HG03460 (cell line): ENCODE data around the gene CFL2.
"Not testable (repeated sequence)": the region's sequence is repeated elsewhere in the genome, so short reads cannot be mapped to it uniquely, and the experiment has no call there.

Source experiments
- ATAC-seq: cut with Tn5 transposase; IDR thresholded peaks from one replicate; pipeline ENCODE4 v1.9.1; 2021; ENCODE audit not compliant: unreplicated experiment

Gene CFL2

DNA sequence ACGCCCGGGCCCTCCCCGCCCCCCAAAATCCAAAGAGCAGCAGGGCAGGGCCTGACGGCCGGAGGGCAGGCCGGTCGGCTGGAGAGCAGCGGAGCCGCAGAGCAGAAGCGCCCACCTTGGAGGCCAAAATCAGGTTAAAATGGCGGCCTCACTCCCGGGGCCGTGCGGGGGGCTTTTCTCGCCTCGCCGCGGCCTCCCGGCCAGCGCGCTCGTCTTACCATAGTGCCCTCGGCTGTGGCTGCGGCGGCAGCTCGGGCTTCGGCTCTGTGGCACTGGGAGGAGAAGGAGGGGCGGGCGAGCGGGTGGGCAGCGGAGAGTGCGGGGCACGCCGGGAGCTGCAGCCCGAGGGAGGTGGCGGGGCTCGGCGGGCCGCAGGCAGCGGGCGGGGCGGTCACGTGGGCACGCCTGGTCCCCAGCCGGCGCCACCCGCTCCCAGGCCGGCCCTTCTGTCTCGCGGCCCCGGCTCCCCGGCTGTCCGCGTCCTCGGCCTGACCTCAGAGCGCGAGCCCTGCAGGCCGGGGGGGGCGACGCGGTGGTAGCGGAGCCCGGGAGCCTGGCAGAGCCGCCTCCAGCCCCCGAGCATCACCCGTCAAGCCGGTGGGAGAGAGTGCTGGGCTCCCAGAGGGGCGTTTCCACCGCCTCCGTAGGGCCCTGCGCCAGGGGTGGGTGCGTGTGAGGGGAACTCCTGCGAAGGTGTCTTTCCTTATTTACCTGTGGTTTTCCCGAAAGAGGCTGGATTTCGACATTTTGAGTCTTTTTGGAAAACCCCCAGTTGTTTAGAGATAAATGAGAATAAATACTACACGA is at the start of gene CFL2:
TSS of gene CFL2 (minus strand) at position 274 of the 807 bp plus-strand sequence. CDS start at position 221, 53 bp downstream.
- peak; percentile 88 for ATAC-seq

DNA sequence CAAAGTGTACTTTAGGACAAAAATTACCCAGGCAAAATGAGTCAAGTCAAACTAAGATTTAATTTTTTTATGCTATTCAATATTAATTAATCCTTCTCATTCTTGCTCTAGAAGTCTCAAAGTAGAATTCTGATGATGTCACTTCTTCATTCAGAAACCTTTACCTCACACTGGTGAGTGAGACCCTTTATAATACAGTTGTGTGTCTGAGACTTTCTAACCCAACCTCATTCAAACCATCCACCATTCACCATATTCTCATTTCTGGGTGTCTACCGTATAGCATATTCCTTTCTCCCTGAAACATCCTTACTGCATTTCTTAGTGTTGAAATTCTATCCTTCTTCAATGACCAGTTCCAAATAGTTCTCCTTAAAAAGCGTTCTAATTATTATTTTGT is 40.8 kb upstream of the CFL2 start:
- no peak for ATAC-seq

DNA sequence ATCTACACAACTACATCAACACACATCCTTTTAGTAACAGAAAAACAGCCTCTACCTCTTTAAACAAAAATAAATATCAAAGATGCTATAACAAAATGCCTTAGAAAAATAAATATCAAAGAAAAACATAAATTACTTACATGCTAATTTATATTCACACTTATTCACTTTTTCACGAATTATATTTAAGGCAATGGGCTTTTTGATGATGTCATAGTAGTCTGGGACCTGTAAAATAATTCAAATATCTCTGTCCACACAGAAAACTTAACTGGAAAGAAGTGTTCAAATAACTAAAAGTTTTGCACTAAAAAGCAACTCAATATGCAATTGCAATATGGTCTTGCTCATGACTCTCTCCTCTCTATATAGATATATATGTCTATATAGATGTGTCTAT is 40.3 kb upstream of the CFL2 start:
- ATAC-seq, result no peak

DNA sequence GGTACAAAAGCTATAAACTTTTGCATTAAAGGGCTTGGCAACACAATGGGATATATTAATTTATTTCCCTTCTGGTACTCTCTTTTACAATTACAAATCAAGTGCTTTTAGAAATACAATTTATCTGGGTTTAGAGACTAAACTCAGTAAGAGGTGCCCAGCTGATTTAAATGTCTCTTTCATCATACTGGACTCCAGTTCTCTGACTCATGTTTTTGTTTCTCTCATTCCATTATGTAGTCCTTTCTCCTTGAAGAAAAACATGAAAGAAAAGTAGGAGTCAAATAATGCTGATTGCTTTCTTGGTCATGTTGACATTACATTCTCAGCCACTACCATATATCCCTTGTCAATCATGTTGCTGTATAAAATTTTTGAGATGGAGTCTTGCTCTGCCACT is 36.3 kb upstream of the CFL2 start:
- ATAC-seq, result no peak

DNA sequence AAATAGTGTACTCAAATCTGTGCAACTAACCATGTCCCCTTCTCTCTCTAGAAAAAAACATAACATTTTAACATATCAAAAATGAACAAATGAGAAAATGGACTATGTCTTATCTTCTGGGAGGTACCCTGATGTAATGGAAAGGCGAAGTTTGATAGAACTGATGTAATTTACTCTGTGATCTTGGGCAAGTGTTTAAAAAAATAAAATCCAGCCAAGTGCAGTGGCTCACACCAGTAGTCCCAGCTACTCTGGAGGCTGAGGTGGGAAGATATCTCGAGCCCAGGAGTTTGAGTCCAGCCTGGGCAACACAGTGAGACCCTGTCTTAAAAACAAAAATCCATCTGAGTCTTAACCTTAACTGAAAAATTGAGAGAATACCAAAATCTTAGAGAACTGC is 35.8 kb upstream of the CFL2 start:
- no peak for ATAC-seq

DNA sequence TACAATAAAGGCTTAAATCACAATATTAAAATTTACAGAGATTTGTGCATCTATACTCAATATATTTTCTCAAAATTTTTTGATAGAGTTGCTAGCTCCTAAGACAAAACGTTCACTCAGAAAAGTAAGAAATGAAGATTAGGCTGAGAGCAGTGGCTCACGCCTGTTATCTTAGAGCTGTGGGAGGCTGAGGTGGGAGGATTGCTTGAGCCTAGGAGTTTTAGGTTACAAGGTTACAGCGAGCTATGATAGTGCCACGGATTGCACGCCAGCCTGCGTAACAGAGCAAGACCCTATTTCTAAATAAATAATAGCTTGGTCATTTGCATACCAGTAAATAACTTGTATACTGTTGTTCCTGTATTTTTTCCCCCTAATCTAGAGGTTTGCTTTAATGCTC is 35.0 kb upstream of the CFL2 start:
- no peak for ATAC-seq

DNA sequence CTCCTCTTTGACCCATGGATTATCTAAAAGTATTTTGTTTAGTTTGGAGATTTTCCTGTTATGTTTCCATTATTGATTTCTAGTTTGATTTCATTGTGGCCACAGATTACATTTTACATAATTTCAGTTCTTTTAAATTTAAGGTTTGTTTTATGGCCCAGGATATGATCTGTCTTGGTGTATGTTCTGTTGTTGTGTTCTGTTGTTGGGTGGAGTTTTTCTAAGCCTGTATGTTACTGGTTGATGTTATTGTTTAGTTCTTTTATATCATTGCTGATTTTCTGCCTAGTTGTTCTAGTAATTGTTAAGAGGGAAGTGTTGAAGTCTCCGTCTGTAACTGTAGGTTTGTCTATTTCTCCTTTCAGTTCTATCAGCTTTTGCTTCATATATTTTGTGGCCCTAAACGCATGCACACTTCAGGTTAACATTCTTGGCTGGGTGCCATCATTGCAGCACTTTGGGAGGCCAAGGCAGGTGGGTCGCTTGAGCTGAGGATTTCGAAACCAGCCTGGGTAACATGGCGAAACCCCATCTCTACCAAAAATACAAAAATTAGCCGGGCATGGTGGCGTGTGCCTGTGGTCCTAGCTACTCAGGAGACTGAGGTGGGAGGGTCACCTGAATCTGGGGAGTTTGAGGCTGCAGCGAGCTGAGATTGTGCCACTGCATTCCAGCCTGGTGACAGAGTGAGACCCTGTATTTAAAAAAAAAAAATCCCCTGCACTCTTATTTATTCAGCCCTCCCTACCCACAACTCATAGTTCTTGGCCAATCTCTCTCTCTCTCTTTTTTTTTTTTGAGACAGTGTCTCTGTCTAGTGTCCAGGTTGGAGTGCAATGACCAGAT is 28.1 kb upstream of the CFL2 start:
- ATAC-seq, result no peak

DNA sequence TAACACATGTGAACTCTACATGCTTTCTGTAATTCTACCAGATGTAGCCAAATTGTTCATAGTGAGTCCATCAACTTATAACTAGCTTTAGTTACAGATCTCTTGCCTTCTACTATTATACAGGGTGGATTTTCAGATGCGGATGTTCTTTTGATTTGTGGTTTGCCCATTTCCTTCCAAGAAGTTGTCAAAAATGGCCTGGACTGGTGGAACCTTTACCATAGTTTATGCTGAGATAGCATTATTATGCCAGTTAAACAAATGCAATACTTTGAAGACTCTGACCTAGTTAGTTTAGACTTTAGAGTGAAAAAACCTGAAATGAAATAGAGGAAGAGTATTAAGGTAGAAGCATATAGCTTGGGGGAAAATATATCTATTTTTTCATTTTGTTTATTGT is 27.4 kb upstream of the CFL2 start:
- no peak for ATAC-seq

DNA sequence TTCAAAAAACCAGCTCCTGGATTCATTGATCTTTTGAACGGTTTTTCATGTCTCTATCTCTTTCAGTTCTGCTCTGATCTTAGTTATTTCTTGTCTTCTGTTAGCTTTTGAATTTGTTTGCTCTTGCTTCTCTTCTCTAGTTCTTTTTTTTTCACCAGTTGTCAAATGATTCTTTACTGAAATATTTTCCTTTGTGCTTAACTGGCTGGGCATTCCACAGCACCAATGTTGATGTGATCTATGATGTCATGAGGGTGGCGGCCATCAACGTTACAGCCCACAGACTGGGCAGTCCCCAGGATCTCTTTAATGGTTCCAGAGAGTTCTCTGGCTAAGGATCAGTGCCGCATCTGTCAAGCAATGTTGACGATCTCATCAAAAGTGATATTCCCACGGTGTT is 25.7 kb upstream of the CFL2 start:
- ATAC-seq, result not testable (repeated sequence)

DNA sequence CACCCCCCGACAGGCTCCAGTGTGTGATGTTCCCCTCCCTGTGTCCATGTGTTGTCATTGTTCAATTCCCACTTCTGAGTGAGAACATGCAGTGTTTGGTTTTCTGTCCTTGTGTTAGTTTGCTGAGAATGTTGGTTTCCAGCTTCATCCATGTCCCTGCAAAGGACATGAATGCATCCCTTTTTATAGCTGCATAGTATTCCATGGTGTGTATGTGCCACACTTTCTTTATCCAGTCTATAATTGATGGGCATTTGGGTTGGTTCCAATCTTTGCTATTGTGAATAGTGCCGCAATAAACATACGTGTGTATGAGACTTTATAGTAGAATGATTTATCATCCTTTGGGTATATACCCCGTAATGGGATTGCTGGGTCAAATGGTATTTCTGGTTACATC is 22.7 kb upstream of the CFL2 start:
- not testable (repeated sequence) for ATAC-seq

DNA sequence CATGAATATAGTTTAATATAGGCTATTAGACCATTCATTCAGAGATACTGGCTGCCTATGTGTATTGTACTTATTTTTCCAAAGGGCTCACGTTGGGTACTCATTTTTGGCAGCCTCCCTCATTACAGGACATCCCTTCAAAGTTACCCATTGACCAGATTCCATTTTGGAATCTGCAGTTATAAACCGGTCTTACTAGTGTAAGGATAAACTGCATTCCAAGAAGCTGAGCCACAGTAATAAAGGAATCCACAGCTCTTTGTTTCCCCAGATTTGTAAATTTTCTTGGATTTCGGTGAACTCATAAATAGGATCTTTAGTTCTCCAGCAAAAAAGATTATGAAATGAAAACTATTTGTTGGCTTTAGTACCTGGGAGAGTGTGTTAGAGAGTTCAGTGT is 18.9 kb upstream of the CFL2 start:
- no peak for ATAC-seq

DNA sequence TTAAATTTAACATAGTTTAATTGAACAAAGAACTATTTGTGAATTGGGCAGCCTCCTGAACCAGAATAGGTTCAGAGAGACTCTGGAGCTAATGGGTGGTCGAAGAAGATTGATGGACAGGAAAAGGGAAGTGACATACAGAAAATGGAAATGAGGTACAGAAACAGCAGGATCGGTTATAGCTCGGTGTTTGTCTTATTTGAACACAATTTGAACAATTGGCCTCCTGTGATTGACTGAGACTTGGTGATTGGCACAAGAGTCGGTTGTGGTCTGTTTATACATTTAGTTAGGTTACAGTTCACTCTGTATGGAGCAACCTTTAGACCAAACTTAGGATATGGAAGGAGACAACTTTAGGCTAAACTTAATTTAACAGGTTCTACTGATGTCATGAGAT is 18.4 kb upstream of the CFL2 start:
- no peak for ATAC-seq

DNA sequence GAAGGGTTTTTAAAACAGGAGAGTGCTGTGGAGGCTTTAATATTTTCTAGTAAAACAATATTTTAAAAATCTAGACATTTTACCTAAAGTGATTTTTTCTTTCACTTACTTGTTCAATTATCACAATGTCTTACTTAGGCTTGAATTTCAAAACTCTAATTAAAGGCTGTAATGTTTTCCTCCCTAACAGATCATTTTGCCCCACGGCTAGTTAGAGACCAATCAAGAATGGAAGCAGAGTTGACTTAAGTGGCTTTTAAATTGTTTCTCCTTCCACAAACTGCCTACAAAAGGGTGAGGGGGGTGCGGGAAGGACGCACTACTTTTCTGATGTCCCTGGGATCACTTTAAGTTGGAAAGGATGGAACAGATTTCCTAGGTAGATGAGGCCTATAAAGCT is 9.5 kb upstream of the CFL2 start:
- ATAC-seq, result no peak

DNA sequence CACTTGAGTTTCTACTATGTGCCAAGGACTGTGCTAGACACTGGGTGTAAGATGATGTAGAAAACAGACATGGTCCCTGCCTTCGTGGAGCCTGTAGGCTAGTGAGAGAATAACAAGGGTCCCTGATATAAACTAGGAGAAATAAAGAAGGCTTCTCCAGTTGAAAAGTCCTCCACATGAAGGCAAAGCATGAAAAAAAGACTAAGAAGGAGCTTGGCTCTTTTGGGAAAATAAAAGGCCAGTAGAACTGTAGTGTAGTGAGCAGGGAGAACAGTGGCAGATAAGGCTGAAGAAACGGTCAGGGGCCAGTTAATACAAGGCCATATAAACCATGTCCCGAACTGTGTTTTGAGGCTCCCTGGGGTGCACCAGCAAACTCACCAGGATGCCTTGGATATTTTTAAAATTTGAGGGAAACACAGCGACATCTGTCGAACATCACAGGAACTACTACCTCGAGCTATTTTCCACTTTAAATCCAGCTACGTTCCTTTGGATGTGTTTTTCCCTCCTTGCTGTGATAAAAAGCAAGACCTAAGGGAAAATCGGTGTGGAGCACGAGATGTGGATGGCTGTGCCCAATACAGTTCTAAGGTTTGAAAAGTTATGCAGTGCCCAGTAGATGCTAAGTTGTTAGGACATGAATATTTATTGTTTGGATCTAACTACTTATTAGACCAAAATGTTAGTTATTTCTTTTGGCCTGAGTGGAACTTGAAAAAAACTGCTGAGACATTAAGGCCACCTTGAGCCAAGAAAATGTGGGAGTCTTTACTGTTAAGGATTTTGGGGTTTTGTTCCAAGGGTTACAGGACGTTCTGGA is 8.5 kb upstream of the CFL2 start:
- ATAC-seq, result no peak

DNA sequence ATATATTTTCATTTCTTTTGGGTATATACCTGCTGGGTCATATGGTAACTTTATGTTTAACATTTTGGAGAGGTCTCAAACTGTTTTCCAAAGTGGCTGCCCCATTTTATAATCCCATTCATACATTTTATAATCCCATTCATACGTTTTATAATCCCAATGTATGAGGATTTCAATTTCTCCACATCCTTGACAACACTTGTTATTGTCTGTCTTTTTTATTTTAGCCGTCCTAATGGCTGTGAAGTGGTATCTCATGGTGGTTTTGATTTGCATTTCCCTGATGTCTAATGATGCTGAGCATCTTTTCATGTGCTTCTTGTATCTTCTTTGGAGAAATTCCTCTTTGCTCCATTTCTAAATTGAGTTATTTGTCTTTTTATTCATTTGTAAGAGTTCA is 6.7 kb upstream of the CFL2 start:
- ATAC-seq, result no peak

DNA sequence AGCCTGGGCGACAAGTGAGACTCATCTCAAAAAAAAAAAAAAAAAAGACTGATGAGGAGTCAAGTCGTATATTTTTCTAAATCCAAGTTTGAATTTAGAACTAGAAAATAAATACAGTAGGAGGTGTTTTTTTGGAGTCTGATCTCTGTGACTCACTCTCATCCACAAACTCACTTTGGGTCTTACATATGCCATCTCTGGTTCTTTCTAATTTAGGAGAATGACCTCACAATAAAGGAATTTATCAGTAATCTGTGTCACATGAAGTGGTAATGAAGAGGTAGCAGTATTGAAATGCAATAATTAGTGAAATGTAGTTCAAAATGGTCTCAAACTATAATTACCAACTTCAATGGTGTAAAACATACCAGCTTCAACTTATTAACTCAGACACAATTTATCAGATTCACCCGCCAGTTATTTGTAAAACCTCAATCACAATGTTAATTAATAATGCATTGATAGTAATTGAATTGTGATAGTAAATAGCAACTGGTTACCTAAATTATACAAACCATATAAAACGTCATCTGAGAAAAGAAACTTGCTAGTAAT is 4.4 kb upstream of the CFL2 start:
- no peak for ATAC-seq

DNA sequence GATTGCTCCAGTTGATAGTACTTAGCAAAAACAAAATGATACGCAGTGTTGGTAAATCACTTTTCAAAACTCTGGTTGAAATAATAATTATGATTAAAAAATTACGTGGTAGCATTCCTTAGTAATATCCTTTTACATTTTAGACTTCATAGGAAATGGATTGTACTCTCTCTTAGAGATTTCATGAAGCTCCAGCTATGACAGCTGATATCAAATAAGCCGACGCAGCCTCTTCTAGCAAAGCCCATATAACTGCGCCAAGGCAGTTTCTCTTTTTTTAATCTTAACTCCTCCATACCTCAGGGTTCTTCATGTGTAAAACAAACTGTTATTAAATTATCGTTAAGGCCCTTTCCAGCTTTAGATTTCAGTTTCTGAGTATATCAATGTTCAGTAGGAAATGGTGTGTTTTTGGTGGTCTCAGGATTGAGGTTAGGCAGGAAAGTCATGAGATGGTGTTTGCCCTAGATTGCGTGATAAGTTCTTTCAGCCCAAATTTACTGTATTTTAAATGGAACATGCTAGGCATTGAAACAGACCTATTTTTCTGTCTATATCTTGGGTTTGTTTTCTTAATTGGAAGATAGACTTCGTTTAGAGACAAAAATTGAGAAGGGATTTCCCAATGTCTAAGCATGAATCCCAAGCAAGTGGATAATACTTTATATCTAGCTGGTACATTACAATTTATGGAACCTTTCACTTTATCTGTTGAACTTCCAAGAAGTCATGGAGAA is 902 bp upstream of the CFL2 start:
- no peak for ATAC-seq

DNA sequence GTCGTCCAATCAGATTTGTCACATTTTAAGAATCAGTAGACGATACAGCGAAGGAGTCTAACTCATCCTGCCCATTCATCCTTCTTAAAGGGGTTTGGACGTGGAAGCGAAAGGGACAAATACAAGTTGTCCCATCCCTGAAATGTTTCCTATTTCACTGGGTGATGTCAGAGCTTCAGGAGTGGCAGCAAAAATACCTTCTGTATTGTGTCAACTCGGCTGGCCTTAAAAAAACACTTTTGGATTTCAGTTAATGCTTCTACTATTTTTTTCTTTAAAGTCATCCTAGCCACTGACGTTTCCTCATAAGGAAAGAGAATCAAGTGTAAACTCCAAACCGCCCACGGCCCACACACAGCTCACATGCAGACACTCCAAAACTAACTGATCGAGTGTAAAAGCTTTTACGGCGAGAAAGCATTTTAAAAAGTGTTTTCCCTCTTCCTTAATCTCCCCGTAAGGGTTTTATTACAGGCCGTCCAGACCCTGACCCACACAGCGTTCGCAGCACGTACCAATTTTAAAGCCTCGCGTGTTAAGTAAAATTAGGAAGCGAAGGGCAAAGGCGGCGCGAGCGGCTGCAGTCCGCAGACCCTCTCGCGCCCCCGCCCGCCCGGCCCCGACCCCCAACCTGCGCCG is 593 bp downstream of the CFL2 start:
- peak; percentile 22 for ATAC-seq

DNA sequence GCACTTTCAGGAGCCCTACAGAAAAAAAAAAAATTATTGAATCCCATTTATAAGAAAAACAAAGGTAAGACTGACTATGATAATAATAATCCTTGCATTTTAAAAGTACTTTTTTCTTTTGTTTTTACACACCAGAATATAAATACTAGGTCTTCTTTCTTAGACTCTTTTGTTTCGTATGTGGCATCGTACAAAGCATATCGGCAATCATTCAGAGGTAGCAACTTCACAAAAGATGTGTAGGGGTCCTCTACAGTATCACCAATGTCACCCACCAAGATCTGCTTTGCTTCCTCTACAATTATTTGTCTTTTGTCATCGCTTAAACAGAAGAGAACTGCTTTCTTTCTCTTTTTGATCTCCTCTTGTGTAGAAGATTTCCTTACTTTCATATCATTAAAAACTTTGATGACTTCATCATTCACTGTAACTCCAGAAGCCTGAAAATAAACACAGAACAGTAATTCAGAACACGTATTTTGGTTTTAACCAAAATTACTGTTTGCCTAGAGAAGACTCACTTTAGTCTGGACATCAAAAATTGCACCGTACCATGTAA is 1.2 kb downstream of the CFL2 start:
- no peak for ATAC-seq
